Ascending aorta (tissue), 2 donors: Measurements from ENCODE around the gene ZSWIM1. TPM values are rescaled to one million over a fixed set of nuclear protein-coding genes. Genes with fewer than 3 reads are reported as not detected.
"Not testable (repeated sequence)": the region's sequence is repeated elsewhere in the genome, so short reads cannot be mapped to it uniquely, and the experiment has no call there.

Source experiments
- DNase-seq, 2 donors: peaks; one replicate each; pipeline ENCODE4 v3.0.0-alpha.2; 2019; ENCODE audit warnings: low spot score in 2 of 2
- H3K27ac ChIP-seq, 2 donors: fragments of 200-600 bp; sonication (generic); one replicate each; pipeline ENCODE4 v1.5.1; 2016 to 2017; ENCODE audit warnings: mild to moderate bottlenecking in 1 of 2
- H3K27me3 ChIP-seq: fragments of 200-600 bp; sonication (generic); one replicate; pipeline ENCODE4 v1.5.1; 2017
- H3K36me3 ChIP-seq, 2 donors: fragments of 200-600 bp; sonication (generic); one replicate each; pipeline ENCODE4 v1.5.1; 2016
- H3K4me1 ChIP-seq, 2 donors: fragments of 200-600 bp; sonication (generic); one replicate each; pipeline ENCODE4 v1.5.1; 2016 to 2017; ENCODE audit warnings: mild to moderate bottlenecking in 1 of 2
- H3K4me3 ChIP-seq, 2 donors: fragments of 200-600 bp; sonication (generic); one replicate each; pipeline ENCODE4 v1.5.1; 2016 to 2017; ENCODE audit warnings: mild to moderate bottlenecking in 1 of 2
- H3K9me3 ChIP-seq, 2 donors: fragments of 200-600 bp; sonication (generic); one replicate each; pipeline ENCODE4 v1.5.1; 2016
- CTCF ChIP-seq, 3 experiments: fragments of 200-600 bp in 2 of 3; fragments of 450-650 bp in 1 of 3; sonication (generic) in 2 of 3; IDR thresholded peaks; one replicate each; pipeline ENCODE4 v1.5.1; 2016 to 2019; ENCODE audit warnings: antibody characterized with exemption in 3 of 3, mild to moderate bottlenecking in 1 of 3, moderate library complexity in 1 of 3
- intact Hi-C: fragments of 100-400 bp; cut with DNase I; formaldehyde crosslinking; loops from one replicate; pipeline ENCODE4 v1.15.1; 2023
- total RNA-seq: library from RNA; depleted of rRNA; stranded (reverse); fragments of >200 nt; gene quantifications from one replicate; pipeline ENCODE4 v1.1.0, GENCODE V29; 2016

Gene ZSWIM1
- total RNA-seq, 1 donor from 2014 or later, result 3.5 TPM

- Histone ChIP-seq H3K27ac (no peak overlapping the region), H3K4me1 (peaks cover 4 to 5% of the 10 kb centered on the region in 2 donors), H3K27me3 (no peaks in the 10 kb centered on the region), H3K36me3 (peaks cover 49 to 57% of the 10 kb centered on the region in 2 donors), H3K9me3 (no peaks in the 10 kb centered on the region), H3K4me3 (no peak overlapping the region)
- no peak for DNase-seq
- intact Hi-C loops, result no loop called here
- TF ChIP-seq CTCF (IDR thresholded peaks at IDR 0.05), result no peak
Measured at GRCh38 chr20:45896641-45897161, 15.7 kb downstream of the ZSWIM1 start.

- intact Hi-C loops, result no loop called here
- Histone ChIP-seq H3K36me3 (peaks cover 49 to 57% of the 10 kb centered on the region in 2 donors), H3K4me3 (no peak overlapping the region), H3K9me3 (no peaks in the 10 kb centered on the region), H3K27ac (no peak overlapping the region), H3K27me3 (no peaks in the 10 kb centered on the region), H3K4me1 (peaks cover 0 to under 1% of the 10 kb centered on the region in 2 donors)
- DNase-seq, result no peak
- TF ChIP-seq CTCF (IDR thresholded peaks at IDR 0.05), result no peak
Measured at GRCh38 chr20:45897289-45897688, 16.3 kb downstream of the ZSWIM1 start.

- intact Hi-C loops, result no loop called here
- Histone ChIP-seq H3K27me3 (no peaks in the 10 kb centered on the region), H3K4me1 (no peaks in the 10 kb centered on the region), H3K9me3 (no peaks in the 10 kb centered on the region), H3K36me3 (peaks cover 49 to 57% of the 10 kb centered on the region in 2 donors), H3K27ac (no peak overlapping the region), H3K4me3 (no peak overlapping the region)
- no peak for DNase-seq
- no peak for TF ChIP-seq CTCF (IDR thresholded peaks at IDR 0.05)
Measured at GRCh38 chr20:45897692-45898091, 16.7 kb downstream of the ZSWIM1 start.

- peaks cover 49 to 54% of the 10 kb centered on the region in 2 donors for H3K36me3 ChIP-seq
Measured at GRCh38 chr20:45898285-45898684, 17.3 kb downstream of the ZSWIM1 start.

GRCh38 chr20:45899046-45899835 is 18.2 kb downstream of the ZSWIM1 start:
- no peak for DNase-seq
- Histone ChIP-seq H3K27me3 (no peaks in the 10 kb centered on the region), H3K36me3 (peaks cover 46 to 48% of the 10 kb centered on the region in 2 donors), H3K9me3 (no peaks in the 10 kb centered on the region), H3K4me3 (no peak overlapping the region), H3K4me1 (no peaks in the 10 kb centered on the region), H3K27ac (no peak overlapping the region)
- TF ChIP-seq CTCF (IDR thresholded peaks at IDR 0.05), result no peak
- intact Hi-C loops, result no loop called here

More at GRCh38 chr20:45898285-45898684, 17.3 kb downstream of the ZSWIM1 start:
- no peaks in the 10 kb centered on the region for H3K27me3 ChIP-seq
- no peaks in the 10 kb centered on the region for H3K4me1 ChIP-seq
- no peak for TF ChIP-seq CTCF (IDR thresholded peaks at IDR 0.05)
- H3K27ac ChIP-seq, result no peak overlapping the region
- intact Hi-C loops, result no loop called here
- no peak for DNase-seq
- H3K9me3 ChIP-seq, result no peaks in the 10 kb centered on the region
- no peak overlapping the region for H3K4me3 ChIP-seq

GRCh38 chr20:45901332-45901731 is 20.3 kb downstream of the ZSWIM1 start:
- intact Hi-C loops, H3K27ac ChIP-seq, DNase-seq, H3K27me3 ChIP-seq, H3K4me1 ChIP-seq, H3K9me3 ChIP-seq, H3K4me3 ChIP-seq: not testable (repeated sequence)
- H3K36me3 ChIP-seq, result peaks cover 28 to 29% of the 10 kb centered on the region in 2 donors
